Fibroblast of peridontal ligament (primary cell): ENCODE data around the gene PLA2G4B.

Experiments
- DNase-seq: peaks from one replicate; pipeline ENCODE4 v3.0.0-alpha.2; 2010; ENCODE audit errors: extremely low read depth

PLA2G4B gene

DNA sequence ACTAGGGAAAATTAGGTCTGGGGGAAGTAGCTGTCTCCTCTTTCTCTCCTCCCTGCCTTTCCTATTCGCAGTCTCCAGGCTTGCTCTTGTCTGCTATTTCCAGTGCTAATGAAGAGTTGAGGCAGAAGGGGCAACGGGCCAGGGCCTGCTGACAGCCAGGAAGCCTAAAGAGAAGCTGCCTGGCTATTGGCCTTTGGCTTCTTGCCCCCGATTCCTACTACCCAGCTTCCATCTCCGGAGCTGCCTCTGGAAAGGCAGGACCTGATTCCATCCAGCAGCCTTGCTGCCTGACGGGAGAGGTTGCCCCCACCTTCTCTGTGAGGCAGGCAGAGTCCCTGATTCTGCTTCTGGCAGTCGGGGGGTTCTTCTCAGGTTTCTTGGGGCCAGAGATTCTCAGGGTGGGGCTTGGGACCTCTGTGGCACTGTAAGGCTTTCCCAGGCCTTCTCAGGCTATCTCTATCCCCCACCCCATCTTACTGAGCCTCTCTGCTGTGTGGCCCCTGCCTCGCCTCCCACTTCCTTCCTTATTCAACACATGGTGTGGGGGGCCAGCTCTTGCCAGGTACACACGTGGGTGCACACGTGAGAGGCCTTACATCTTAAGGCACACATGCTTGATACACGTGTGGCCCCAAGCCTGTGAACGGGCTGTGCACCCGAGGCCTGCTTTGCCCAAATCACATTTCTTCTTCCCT lies 29.0 kb upstream of the PLA2G4B start:
- no peak for DNase-seq

DNA sequence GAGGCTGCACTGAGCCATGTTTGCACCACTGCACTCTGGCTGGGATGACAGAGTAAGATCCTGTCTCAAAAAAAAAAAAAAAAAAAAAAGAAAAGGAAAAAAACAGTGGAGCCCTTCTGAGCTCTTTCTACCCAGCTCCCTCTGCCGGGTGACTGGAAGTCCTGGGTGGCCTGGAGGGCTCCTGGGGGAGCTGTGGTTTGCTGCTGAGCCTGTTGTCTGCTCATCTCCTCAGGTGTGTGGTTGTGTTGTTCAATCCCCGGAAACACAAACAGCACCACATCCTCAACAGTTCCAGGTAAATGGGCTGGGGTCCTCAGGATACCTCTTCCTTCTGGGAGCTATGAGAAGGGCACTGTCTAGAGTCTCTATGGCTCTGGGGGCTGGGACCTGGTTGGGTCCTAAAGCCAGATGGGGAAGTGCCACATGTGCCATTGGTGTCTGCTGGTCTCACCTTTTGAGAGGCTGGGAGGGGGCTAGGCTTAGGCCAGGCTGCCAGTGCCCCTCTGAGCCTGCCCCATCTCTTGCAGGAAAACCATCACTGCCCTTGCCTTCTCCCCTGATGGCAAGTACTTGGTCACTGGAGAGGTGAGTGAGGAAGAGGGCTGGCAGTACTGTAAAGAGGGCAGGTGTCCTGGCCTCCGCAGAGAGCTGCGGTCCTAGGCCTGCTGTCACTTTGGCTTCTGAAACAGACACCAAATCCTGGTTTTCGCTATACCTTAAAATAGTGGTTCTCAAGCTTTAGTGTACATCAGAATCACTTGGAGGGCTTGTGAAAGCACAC lies 27.8 kb upstream of the PLA2G4B start:
- DNase-seq, result no peak

DNA sequence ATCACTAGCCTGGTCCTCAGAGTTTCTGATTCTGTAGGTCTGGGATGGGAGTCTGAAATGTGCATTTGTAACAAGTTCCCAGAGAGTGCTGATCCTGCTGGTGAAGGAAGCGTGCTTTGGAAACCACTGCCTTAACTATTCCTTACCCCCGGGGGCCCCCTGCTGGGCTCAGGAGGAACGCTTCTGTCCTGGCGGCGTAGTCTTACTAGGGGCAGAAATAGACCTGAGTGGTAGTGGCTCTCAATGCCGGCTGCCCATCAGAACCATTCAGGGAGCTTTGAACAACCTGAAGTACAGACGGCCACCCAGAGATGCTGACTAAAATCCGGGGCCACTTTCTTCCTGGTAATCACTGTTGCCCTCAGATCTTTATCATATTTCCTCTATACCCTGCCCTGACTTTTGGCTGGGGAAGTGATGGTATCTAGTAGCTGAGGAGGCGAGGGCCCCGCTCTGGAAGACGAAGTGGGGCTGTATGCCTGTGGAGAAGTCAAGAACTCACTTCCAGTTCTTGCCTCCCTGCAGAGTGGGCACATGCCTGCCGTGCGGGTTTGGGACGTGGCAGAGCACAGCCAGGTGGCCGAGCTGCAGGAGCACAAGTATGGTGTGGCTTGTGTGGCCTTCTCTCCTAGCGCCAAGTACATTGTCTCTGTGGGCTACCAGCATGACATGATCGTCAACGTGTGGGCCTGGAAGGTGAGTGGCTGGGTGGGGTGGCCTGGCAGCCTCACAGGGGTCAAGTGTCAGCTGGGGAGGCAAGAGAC lies 27.0 kb upstream of the PLA2G4B start:
- peak; percentile 88 for DNase-seq

DNA sequence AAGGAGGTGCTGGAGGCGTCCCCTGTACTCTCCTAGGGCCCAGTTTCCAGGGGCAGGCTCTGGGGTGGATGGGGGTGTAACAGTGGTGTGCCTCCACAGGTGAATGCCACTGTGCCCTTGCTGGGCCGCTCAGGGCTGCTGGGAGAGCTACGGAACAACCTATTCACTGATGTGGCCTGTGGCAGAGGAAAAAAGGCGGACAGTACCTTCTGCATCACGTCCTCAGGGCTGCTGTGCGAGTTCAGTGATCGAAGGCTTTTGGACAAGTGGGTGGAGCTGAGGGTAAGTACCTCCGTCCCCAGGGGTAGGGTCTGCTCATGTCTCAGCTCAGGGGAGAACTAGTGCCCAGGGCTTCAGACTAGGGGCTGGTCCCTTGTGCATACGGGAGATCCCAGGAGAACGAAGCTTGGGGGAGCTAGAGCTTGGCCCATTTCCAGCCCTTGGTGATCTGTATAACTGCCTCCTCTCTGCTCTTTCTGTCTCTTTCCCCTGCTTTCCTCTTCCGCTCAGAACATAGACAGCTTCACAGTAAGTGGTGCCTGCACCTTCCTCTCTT lies 25.7 kb upstream of the PLA2G4B start:
- no peak for DNase-seq

DNA sequence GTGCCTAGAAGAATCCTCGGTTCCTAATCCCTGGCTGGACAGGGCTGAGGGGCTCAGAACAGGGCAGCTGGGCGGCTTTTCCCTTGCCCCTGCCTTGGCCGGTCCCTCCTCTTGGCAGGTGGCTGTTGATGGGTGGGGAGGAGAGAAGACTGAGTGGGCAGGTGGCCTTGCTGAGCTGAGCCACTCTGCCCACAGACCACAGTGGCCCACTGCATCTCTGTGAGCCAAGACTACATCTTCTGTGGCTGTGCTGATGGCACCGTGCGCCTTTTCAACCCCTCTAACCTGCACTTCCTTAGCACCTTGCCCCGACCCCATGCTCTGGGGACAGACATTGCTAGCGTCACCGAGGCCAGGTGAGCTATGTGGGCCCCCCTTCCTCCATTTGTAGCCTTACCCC lies 25.2 kb upstream of the PLA2G4B start:
- no peak for DNase-seq

DNA sequence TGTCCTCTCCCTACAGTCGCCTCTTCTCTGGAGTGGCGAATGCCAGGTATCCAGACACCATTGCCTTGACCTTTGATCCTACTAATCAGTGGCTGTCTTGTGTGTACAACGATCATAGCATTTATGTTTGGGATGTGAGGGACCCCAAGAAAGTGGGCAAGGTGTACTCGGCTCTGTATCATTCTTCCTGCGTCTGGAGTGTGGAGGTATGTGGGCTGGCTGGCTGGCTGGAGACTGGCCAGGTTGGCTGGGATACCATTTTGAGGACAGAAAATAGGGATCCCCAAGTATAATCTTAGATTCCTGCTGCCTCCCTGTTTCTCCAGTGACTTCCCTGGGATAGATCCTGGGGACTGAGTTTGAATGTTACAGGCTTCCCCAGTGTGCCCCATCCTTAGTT lies 24.1 kb upstream of the PLA2G4B start:
- no peak for DNase-seq

DNA sequence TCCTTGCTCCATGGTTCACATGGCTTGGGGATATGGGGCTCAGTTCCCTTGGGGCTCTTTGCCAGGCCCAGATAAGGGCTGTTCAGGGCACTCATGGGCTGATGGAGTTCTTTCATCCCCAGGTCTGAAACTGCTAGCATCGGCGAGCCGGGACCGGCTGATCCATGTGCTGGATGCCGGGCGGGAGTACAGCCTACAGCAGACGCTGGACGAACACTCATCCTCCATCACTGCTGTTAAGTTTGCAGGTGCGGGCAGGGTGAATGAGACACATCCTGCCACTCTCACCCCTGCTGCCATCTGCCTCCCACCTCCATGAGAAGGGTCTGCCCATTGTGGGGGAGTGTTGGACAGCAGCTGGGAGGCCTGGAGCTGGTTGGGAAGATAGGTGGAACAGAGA lies 21.9 kb upstream of the PLA2G4B start:
- DNase-seq, result no peak

- DNase-seq, result no peak
These were observed 21.3 kb upstream of the PLA2G4B start for GRCh38 chr15:41817327-41817726.

- DNase-seq, result no peak
These were observed 20.9 kb upstream of the PLA2G4B start for GRCh38 chr15:41817781-41818180.

DNA sequence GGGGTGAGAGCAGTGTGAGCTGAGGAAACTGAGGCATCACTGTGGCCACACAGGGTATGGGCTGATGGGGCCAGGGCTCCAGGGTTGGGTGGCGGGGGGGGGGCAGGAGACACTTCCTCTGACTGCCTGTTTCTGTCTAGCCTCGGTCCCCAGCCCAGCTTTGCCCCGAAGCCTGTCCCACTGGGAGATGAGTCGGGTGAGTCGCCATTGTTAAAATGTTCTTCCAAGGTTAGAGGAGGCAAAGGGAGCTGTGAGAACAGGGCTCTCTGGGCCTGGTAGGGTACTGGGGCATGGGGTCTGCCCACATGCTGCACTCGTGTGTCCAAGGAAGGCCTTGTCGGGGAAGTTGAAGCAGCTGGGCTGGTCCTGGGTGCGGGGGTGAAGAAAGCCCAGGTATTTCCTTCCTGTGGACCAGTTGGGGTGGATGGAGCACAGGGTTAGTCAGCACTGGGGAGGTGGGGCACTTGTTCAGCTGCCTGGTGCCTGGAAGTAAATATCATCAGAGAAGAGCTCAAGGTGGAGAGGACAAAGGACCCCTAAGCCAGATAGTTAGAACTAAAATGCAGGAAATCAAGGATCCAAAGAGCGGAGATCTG lies 19.1 kb upstream of the PLA2G4B start:
- no peak for DNase-seq

DNA sequence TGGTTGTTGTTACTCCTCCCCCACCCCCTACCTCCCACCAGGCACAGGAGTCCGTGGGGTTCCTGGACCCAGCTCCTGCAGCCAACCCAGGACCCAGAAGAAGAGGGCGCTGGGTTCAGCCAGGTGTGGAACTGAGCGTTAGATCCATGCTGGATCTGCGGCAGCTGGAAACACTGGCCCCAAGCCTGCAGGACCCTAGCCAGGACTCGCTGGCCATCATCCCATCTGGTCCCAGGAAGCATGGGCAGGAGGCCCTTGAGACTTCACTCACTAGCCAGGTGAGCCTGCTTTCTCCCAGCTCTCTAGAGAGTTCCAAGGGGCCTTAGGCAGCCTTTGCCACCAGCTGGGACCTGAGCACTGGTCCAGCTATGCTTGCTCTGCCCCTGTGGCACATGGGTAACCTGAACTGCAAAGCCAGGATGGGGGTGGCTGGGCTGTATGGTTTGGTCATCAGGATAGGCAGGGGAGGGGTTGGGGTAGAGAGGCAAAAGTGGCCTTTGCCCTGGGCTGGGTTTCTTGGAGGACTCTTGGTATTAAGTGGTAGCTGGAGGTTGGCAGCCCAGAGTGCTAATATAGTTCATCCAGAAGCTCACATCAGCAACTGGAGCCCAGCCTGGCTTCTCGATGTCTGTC lies 17.7 kb upstream of the PLA2G4B start:
- no peak for DNase-seq

- no peak for DNase-seq
These were observed 16.8 kb upstream of the PLA2G4B start for GRCh38 chr15:41821831-41822230.

DNA sequence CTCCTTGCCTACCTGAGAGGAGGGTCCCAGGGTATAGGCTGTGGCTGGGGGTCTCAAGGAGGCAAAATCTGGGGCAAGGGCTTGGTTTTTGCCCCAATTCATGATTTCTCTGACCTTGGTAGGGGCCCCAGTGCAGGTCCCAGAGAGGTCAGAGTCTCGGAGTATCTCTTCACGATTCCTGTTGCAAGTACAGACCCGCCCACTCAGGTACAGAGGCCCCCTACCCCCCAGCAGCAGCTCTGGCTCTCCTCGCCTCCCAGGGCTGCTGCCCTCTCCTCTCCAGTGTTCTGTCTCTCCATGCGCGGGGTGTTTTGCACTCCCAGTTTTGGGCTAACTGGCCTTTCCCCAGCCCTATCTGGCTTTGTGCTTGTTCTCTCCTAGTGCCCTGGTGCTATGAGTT lies 16.2 kb upstream of the PLA2G4B start:
- no peak for DNase-seq

GRCh38 chr15:41822957-41823356 lies 15.7 kb upstream of the PLA2G4B start:
- no peak for DNase-seq

- DNase-seq, result no peak
These were observed 15.1 kb upstream of the PLA2G4B start for GRCh38 chr15:41823502-41823901.

- DNase-seq, result no peak
These were observed 14.4 kb upstream of the PLA2G4B start for GRCh38 chr15:41824062-41824745.

DNA sequence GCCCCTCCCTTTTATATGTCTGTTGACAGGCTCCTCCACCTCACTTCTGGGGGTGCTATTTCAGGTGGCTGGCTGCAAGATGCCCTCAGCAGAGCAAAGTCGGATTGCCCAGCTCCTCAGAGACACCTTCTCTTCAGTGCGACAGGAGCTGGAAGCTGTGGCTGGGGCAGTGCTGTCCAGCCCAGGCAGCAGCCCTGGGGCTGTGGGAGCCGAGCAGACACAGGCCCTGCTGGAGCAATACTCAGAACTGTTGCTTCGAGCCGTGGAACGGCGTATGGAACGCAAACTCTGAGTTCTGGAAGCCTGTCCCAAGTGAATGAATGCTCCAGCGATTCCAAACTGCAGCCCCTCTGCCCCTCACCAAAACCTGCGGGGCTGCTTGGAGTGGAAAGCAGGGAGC lies 13.5 kb upstream of the PLA2G4B start:
- no peak for DNase-seq

DNA sequence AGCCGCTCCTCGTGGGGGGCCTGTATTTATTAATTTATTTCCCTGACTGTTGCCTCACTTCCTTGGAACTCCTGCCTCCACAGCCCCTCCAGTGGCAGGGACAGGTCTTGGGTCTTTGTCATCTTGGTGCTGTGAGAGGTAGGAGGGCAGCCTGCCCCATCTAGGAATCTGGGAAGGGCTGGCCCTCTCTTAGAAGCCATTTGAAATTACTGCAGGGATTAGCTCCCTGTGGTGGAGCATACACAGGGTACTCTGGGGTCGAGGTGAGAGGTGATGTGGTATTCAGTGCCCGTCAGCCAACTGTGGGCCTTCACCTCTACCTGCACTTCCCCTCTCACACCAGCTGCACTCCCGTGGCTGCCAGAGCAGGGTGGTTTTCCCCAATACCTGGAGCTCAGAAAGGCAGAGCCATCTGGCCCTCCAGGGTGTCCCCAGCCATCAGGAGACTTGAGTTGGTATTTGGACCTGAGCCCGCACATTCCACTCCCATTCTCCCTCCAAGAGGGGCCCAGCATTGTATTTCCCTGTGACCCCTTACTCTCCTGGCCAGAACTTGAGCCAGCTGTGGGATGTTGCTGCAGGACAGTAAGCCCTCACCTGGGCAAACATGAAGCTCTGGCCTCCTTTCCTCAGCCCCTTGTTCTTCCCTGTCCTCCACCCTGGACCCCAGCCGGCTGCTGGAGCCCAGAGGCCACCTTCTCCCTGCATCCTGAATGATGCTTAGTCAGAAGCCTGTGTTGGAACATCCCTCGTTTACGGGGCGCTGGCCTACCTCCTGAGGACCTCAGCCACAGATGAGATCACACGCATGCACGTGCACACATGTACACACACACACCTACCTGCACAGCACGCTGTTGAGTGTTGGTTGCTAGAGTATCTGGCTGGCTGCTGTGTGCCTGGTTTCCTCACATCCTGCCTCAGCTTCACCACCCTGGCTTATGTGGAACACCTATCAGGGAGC lies 12.8 kb upstream of the PLA2G4B start:
- no peak for DNase-seq

- no peak for DNase-seq
These were observed 11.3 kb upstream of the PLA2G4B start for GRCh38 chr15:41827290-41827879.
